Endothelial cell of umbilical vein (primary cell): ENCODE measurements around the gene MED15. TPM values are rescaled to one million over a fixed set of nuclear protein-coding genes. Genes with fewer than 3 reads are reported as not detected.

Experiments used
- BruUV-seq: library from RNA; stranded (reverse); fragments of 400-500 nt; replicated peaks from 2 replicates; lab custom pipeline; 2021; lab: Mats Ljungman, UMichigan
- CTCF ChIA-PET: fragments of 300-600, 350-600 bp; sonication (Branson Sonifier 250); formaldehyde crosslinking; loops from one replicate; lab custom pipeline; 2021; ENCODE audit warnings: antibody characterized with exemption, inconsistent platforms; lab: Charles Lee
- POLR2A ChIA-PET: fragments of 300-600, 350-600 bp; sonication (Branson Sonifier 250); formaldehyde crosslinking; loops from one replicate; lab custom pipeline; 2021; ENCODE audit warnings: antibody characterized with exemption, inconsistent platforms; lab: Charles Lee
- DNase-seq: peaks from one replicate; pipeline ENCODE4 v3.0.0-alpha.2; 2011; ENCODE audit warnings: low read depth, low spot score
- FAIRE-seq: peaks from 2 replicates; lab custom pipeline; 2011; peaks lifted over from hg19 to GRCh38; lab: Jason Lieb, UNC
- H2AFZ ChIP-seq: 2 replicates; pipeline ENCODE4 v1.6.0; 2012; ENCODE audit warnings: low read depth, low read length, control low read depth, inconsistent platforms
- H3K27ac ChIP-seq: 2 replicates; pipeline ENCODE4 v1.5.1; 2011; ENCODE audit warnings: low read depth, mild to moderate bottlenecking, control low read depth, low read length, moderate library complexity; ENCODE audit not compliant: insufficient read depth
- H3K27me3 ChIP-seq, 2 experiments: 2 replicates each; pipeline versions ENCODE4 v1.6.0 to v1.6.1; 2011; ENCODE audit warnings: low read length in 2 of 2, mixed read lengths in 1 of 2; ENCODE audit not compliant: control insufficient read depth in 2 of 2, insufficient read depth in 2 of 2
- H3K36me3 ChIP-seq, 2 experiments: 2 replicates in 1 of 2; 3 replicates in 1 of 2; pipeline ENCODE4 v1.5.1; 2011; ENCODE audit warnings: low read length in 2 of 2, mild to moderate bottlenecking in 1 of 2, moderate library complexity in 1 of 2; ENCODE audit not compliant: control insufficient read depth in 2 of 2, insufficient read depth in 2 of 2; ENCODE audit errors: extremely low read depth in 1 of 2
- H3K4me1 ChIP-seq: 3 replicates; pipeline ENCODE4 v1.5.1; 2011; ENCODE audit warnings: mild to moderate bottlenecking, low read length; ENCODE audit not compliant: control insufficient read depth, insufficient read depth; ENCODE audit errors: extremely low read depth
- H3K4me2 ChIP-seq: 2 replicates; pipeline ENCODE4 v1.6.1; 2011; ENCODE audit warnings: low read length, control low read depth, mixed read lengths; ENCODE audit not compliant: insufficient read depth
- H3K4me3 ChIP-seq, 3 experiments: fragments of 200-600 bp in 1 of 3; sonication (generic), shearing (Covaris generic) in 1 of 3; replicated peaks in 1 of 3; 2 replicates each; pipeline ENCODE4 v1.5.1; 2011 to 2016; ENCODE audit warnings: control low read depth in 3 of 3, low read length in 3 of 3, mild to moderate bottlenecking in 2 of 3, inconsistent platforms in 1 of 3, low read depth in 1 of 3, moderate library complexity in 1 of 3; ENCODE audit not compliant: insufficient read depth in 1 of 3
- H3K79me2 ChIP-seq: 2 replicates; pipeline ENCODE4 v1.6.0; 2012; ENCODE audit warnings: low read length, inconsistent platforms; ENCODE audit not compliant: control insufficient read depth, insufficient read depth
- H3K9ac ChIP-seq: replicated peaks from 2 replicates; pipeline ENCODE3; 2011; ENCODE audit warnings: low read length, control low read depth; ENCODE audit not compliant: insufficient read depth; ENCODE audit errors: extremely low read depth
- H3K9me1 ChIP-seq: replicated peaks from 3 replicates; pipeline ENCODE4 v1.6.0; 2011; ENCODE audit warnings: mild to moderate bottlenecking, low read length; ENCODE audit not compliant: control insufficient read depth, insufficient read depth; ENCODE audit errors: extremely low read depth
- H3K9me3 ChIP-seq: replicated peaks from 2 replicates; pipeline ENCODE4 v1.5.1; 2012; ENCODE audit warnings: low read length, inconsistent platforms; ENCODE audit not compliant: control insufficient read depth, insufficient read depth
- H4K20me1 ChIP-seq: replicated peaks from 2 replicates; pipeline ENCODE3; 2011; ENCODE audit warnings: mild to moderate bottlenecking, low read length; ENCODE audit not compliant: control insufficient read depth, insufficient read depth; ENCODE audit errors: extremely low read depth
- EZH2 ChIP-seq: IDR thresholded peaks from 2 replicates; pipeline ENCODE4 v1.6.1; 2012; ENCODE audit warnings: borderline replicate concordance, low read depth, mild to moderate bottlenecking, moderate library complexity, low read length, inconsistent platforms; ENCODE audit not compliant: severe bottlenecking
- FOS ChIP-seq: IDR thresholded peaks from 2 replicates; pipeline ENCODE4 v1.6.1; 2011; ENCODE audit warnings: mild to moderate bottlenecking, low read length, moderate library complexity, borderline replicate concordance; ENCODE audit not compliant: insufficient read depth
- GATA2 ChIP-seq: IDR thresholded peaks from 2 replicates; pipeline ENCODE4 v1.7.0; 2011; ENCODE audit warnings: low read depth, mild to moderate bottlenecking, moderate library complexity, mixed read lengths, low read length; ENCODE audit not compliant: insufficient read length, insufficient read depth
- JUN ChIP-seq: IDR thresholded peaks from 2 replicates; pipeline ENCODE4 v1.6.1; 2011; ENCODE audit warnings: borderline replicate concordance, low read depth; ENCODE audit not compliant: insufficient read length, insufficient read depth
- MYC ChIP-seq: IDR thresholded peaks from one replicate; pipeline ENCODE4 v1.6.1; 2011; ENCODE audit warnings: mild to moderate bottlenecking, low read depth, low read length
- POLR2A ChIP-seq: IDR thresholded peaks from 2 replicates; pipeline ENCODE4 v1.6.1; 2012; ENCODE audit warnings: low read depth, mild to moderate bottlenecking, control low read depth, low read length
- POLR2AphosphoS5 ChIP-seq: IDR thresholded peaks from 2 replicates; pipeline ENCODE4 v1.6.1; 2012; ENCODE audit warnings: low read depth, mild to moderate bottlenecking, control low read depth, low read length, moderate library complexity; ENCODE audit not compliant: insufficient read depth
- dilution Hi-C: fragments of 300-500 bp; cut with MboI; formaldehyde crosslinking; loops from one replicate; pipeline ENCODE4 v1.15.0; 2019; ENCODE audit warnings: low sequenced_read_pairs; ENCODE audit not compliant: extremely low pct_ligation_motif_present
- intact Hi-C: fragments of 100-400 bp; cut with micrococcal nuclease; formaldehyde crosslinking; loops from one replicate; pipeline ENCODE4 v1.10.0; 2022
- polyA plus RNA-seq, 4 experiments: library from polyadenylated mRNA; depleted of rRNA in 3 of 4; stranded (reverse) in 3 of 4; unstranded in 1 of 4; fragments of >200 nt; gene quantifications; 2 replicates each; pipeline versions ENCODE4 v1.2.1 to v1.2.3, GENCODE V29; 2011 to 2012; ENCODE audit warnings: missing spikeins in 1 of 4
- total RNA-seq: library from RNA; stranded (reverse); gene quantifications from 2 replicates; pipeline ENCODE4 v1.2.3, GENCODE V29; 2021
- TF ChIP-seq, protein P1 (sequence below): IDR thresholded peaks from 2 replicates; pipeline ENCODE4 v1.6.1; 2011; ENCODE audit not compliant: insufficient read depth, insufficient read length
- TF ChIP-seq, protein P2 (sequence below), 2 donors: IDR thresholded peaks; 1 replicate in 1 of 2; 2 replicates in 1 of 2; pipeline ENCODE4 v1.5.1; 2011; ENCODE audit warnings: low read length in 2 of 2, mild to moderate bottlenecking in 2 of 2, moderate library complexity in 2 of 2, control low read depth in 1 of 2, inconsistent platforms in 1 of 2, low read depth in 1 of 2; ENCODE audit not compliant: insufficient read depth in 1 of 2; ENCODE audit errors: extremely low read depth in 1 of 2

MED15 gene
- total and polyA plus RNA-seq, 2 donors (not counting 3 experiments of a cell fraction or from before 2014, with no cell fraction given), result 68.1 to 138 TPM

DNA sequence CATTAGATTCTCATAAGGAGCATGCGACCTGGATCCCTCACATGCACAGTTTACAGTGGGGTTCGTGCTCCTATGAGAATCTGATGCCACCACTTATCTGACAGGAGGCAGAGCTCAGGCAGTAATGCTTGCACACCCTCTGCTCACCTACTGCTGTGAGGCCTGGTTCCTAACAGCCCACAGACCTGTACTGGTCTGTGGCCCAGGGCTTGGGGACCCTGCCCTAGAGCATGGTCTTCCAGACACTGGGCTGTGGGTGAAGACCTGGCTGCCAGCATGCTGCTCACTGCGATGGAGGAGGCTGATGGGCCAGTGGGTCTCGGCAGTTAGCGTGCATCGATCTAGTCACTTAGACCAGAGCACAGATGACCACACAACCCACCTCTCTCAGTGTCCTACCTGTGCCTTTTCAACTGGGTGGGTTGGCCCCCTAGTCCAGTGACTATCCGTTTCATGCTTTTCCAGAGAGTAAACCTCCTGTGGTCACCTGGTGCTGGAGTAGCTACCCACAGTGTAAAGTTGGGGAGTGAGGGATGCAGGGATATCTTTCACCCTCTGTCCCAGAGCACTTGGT lies 21.1 kb downstream of the MED15 start:
- DNase-seq (no peak), FAIRE-seq (no peak)
- Histone ChIP-seq H4K20me1 (no peaks in the 10 kb centered on the region), H3K4me1 (peaks cover 58% of the 10 kb centered on the region), H3K9me1 (no peaks in the 10 kb centered on the region), H3K27ac (no peak overlapping the region), H3K79me2 (peaks cover 95% of the 10 kb centered on the region), H3K27me3 (no peaks in the 10 kb centered on the region), H3K4me3 (no peak overlapping the region), H3K4me2 (no peak overlapping the region), H2AFZ (no peak overlapping the region), H3K9me3 (no peaks in the 10 kb centered on the region), H3K9ac (no peak overlapping the region), H3K36me3 (peaks cover 4 to 6% of the 10 kb centered on the region in 2 experiments)
- intact Hi-C loops, result no loop called here
- POLR2A ChIA-PET, result no interaction called here
- dilution Hi-C loops, result no loop called here
- no peak for TF ChIP-seq POLR2AphosphoS5
- TF ChIP-seq FOS, result no peak
- no peak for TF ChIP-seq GATA2
- no peak for TF ChIP-seq JUN
- no peak for TF ChIP-seq POLR2A
- TF ChIP-seq EZH2, result no peak
- TF ChIP-seq, protein P1, sequence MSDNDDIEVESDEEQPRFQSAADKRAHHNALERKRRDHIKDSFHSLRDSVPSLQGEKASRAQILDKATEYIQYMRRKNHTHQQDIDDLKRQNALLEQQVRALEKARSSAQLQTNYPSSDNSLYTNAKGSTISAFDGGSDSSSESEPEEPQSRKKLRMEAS, result no peak
- TF ChIP-seq, protein P2, sequence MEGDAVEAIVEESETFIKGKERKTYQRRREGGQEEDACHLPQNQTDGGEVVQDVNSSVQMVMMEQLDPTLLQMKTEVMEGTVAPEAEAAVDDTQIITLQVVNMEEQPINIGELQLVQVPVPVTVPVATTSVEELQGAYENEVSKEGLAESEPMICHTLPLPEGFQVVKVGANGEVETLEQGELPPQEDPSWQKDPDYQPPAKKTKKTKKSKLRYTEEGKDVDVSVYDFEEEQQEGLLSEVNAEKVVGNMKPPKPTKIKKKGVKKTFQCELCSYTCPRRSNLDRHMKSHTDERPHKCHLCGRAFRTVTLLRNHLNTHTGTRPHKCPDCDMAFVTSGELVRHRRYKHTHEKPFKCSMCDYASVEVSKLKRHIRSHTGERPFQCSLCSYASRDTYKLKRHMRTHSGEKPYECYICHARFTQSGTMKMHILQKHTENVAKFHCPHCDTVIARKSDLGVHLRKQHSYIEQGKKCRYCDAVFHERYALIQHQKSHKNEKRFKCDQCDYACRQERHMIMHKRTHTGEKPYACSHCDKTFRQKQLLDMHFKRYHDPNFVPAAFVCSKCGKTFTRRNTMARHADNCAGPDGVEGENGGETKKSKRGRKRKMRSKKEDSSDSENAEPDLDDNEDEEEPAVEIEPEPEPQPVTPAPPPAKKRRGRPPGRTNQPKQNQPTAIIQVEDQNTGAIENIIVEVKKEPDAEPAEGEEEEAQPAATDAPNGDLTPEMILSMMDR (IDR thresholded peaks at IDR 0.05; ENCODE audit: extremely low read depth in 1 of 2, insufficient read depth in 1 of 2, low read depth in 1 of 2, low read length in 2 of 2), result no peak
- no peak for TF ChIP-seq MYC
- CTCF ChIA-PET, result interaction anchor here (1.4 to 1.7 kb wide), 2 partner anchors 9 to 110 kb away, joined by 3 to 4 read pairs; no protein-coding TSS in a partner anchor
- BruUV-seq, result no TSS peak
